ENCODE measurements around the gene SNTG2. TPM values are rescaled to one million over a fixed set of nuclear protein-coding genes. Genes with fewer than 3 reads are reported as not detected.

SNTG2 gene
- polyA plus RNA-seq, 3 donors = not detected

- Mint-ChIP-seq H3K27ac (no peak overlapping the region), H3K27me3 (ENCODE audit: low read depth in 3 of 3) (peaks cover 0 to 2% (median 0%) of the 10 kb centered on the region in 3 donors), H3K9me3 (peaks cover 3 to 22% (median 6%) of the 10 kb centered on the region in 7 donors), H3K36me3 (no peaks in the 10 kb centered on the region), H3K4me3 (no peak overlapping the region), H3K4me1 (no peaks in the 10 kb centered on the region)
- Histone ChIP-seq H3K4me3 (replicated peaks in 1 of 3; ENCODE audit: low read depth in 2 of 3, low read length in 3 of 3) (no peak overlapping the region), H3K79me2 (ENCODE audit: insufficient read depth, low read length) (no peaks in the 10 kb centered on the region), H4K20me1 (ENCODE audit: insufficient read depth, low read length) (no peaks in the 10 kb centered on the region), H3K36me3 (replicated peaks in 1 of 2; ENCODE audit: control insufficient read depth in 1 of 2, insufficient read depth in 2 of 2, low read length in 2 of 2) (no peaks in the 10 kb centered on the region), H3K27ac (ENCODE audit: low read depth in 1 of 2, low read length in 2 of 2) (no peak overlapping the region), H3K9ac (ENCODE audit: insufficient read depth, low read length, poor library complexity, severe bottlenecking) (no peak overlapping the region), H2AFZ (ENCODE audit: insufficient read depth, low read depth, low read length, poor library complexity, severe bottlenecking) (no peak overlapping the region), H3K9me3 (replicated peaks in 1 of 2; ENCODE audit: control insufficient read depth in 1 of 2, insufficient read depth in 1 of 2, low read length in 2 of 2) (no peaks in the 10 kb centered on the region), H3K27me3 (ENCODE audit: control insufficient read depth in 2 of 2, insufficient read depth in 2 of 2, low read length in 2 of 2) (no peaks in the 10 kb centered on the region), H3K4me2 (replicated peaks; ENCODE audit: extremely low read depth, low read length, poor library complexity, severe bottlenecking) (no peak overlapping the region), H3K4me1 (ENCODE audit: control insufficient read depth in 1 of 2, insufficient read depth in 2 of 2, low read length in 2 of 2) (no peaks in the 10 kb centered on the region)
- DNase-seq = no peak
- TF ChIP-seq CTCF (IDR thresholded peaks at IDR 0.05) = no peak
- 67% methylated on average over 1 of the region's 5 CpGs for WGBS (ENCODE audit: insufficient coverage)
- intact Hi-C loops (cut with micrococcal nuclease) = no loop called here
Measured at GRCh38 chr2:1192121-1192520, 241.5 kb downstream of the SNTG2 start.

- intact Hi-C loops (cut with micrococcal nuclease) = no loop called here
- Histone ChIP-seq H3K4me1 (ENCODE audit: control insufficient read depth in 1 of 2, insufficient read depth in 2 of 2, low read length in 2 of 2) (no peaks in the 10 kb centered on the region), H3K36me3 (replicated peaks in 1 of 2; ENCODE audit: control insufficient read depth in 1 of 2, insufficient read depth in 2 of 2, low read length in 2 of 2) (no peaks in the 10 kb centered on the region), H3K9me3 (replicated peaks in 1 of 2; ENCODE audit: control insufficient read depth in 1 of 2, insufficient read depth in 1 of 2, low read length in 2 of 2) (peaks cover 0 to 3% of the 10 kb centered on the region in 2 donors), H3K9ac (ENCODE audit: insufficient read depth, low read length, poor library complexity, severe bottlenecking) (no peak overlapping the region), H3K27me3 (ENCODE audit: control insufficient read depth in 2 of 2, insufficient read depth in 2 of 2, low read length in 2 of 2) (no peaks in the 10 kb centered on the region), H3K79me2 (ENCODE audit: insufficient read depth, low read length) (no peaks in the 10 kb centered on the region), H3K27ac (ENCODE audit: low read depth in 1 of 2, low read length in 2 of 2) (no peak overlapping the region), H3K4me3 (replicated peaks in 1 of 3; ENCODE audit: low read depth in 2 of 3, low read length in 3 of 3) (no peak overlapping the region), H4K20me1 (ENCODE audit: insufficient read depth, low read length) (no peaks in the 10 kb centered on the region), H2AFZ (ENCODE audit: insufficient read depth, low read depth, low read length, poor library complexity, severe bottlenecking) (no peak overlapping the region), H3K4me2 (replicated peaks; ENCODE audit: extremely low read depth, low read length, poor library complexity, severe bottlenecking) (no peak overlapping the region)
- DNase-seq = no peak
- Mint-ChIP-seq H3K27ac (no peak overlapping the region), H3K4me3 (no peak overlapping the region), H3K9me3 (peaks cover 2 to 24% (median 7%) of the 10 kb centered on the region in 7 donors), H3K36me3 (no peaks in the 10 kb centered on the region), H3K27me3 (ENCODE audit: low read depth in 3 of 3) (peaks cover 0 to 3% (median 2%) of the 10 kb centered on the region in 3 donors), H3K4me1 (no peaks in the 10 kb centered on the region)
- no CpG with 5 or more reads among the region's 2 CpGs for WGBS (ENCODE audit: insufficient coverage)
- TF ChIP-seq CTCF (IDR thresholded peaks at IDR 0.05) = no peak
Measured at GRCh38 chr2:1193801-1194200, 243.2 kb downstream of the SNTG2 start.

Data from CD14-positive monocyte (primary cell).